H1 (cell line): ENCODE measurements around the gene MUC5B.

Source experiments
- CTCF ChIP-seq, 3 experiments: IDR thresholded peaks; 1 replicate in 2 of 3; 2 replicates in 1 of 3; pipeline versions ENCODE4 v1.5.1 to v1.6.1; 2011; ENCODE audit warnings: low read length in 3 of 3, mild to moderate bottlenecking in 3 of 3, inconsistent platforms in 2 of 3, low read depth in 1 of 3, moderate library complexity in 1 of 3; ENCODE audit not compliant: insufficient read depth in 1 of 3; ENCODE audit errors: control extremely low read depth in 1 of 3
- HDAC6 ChIP-seq: IDR thresholded peaks from one replicate; pipeline ENCODE4 v1.7.1; 2012; ENCODE audit warnings: low read depth, mild to moderate bottlenecking, inconsistent platforms, low read length, moderate library complexity
- MAFK ChIP-seq: IDR thresholded peaks from 2 replicates; pipeline ENCODE4 v1.6.1; 2012; ENCODE audit warnings: low read depth, mild to moderate bottlenecking, improper control_type of control experiment, low read length
- POLR2A ChIP-seq, 2 experiments: IDR thresholded peaks; 1 replicate in 1 of 2; 2 replicates in 1 of 2; pipeline ENCODE4 v1.6.1; 2011; ENCODE audit warnings: low read depth in 2 of 2, low read length in 2 of 2, mild to moderate bottlenecking in 2 of 2; ENCODE audit errors: control extremely low read depth in 1 of 2
- YY1 ChIP-seq: IDR thresholded peaks from 2 replicates; pipeline ENCODE4 v1.6.1; 2011; ENCODE audit warnings: low read depth, mild to moderate bottlenecking, low read length

- TF ChIP-seq MAFK (no peak), YY1 (no peak), HDAC6 (no peak), POLR2A (IDR thresholded peaks at IDR 0.05; ENCODE audit: control extremely low read depth in 1 of 2, low read depth in 2 of 2, low read length in 2 of 2) (no peak), CTCF (IDR thresholded peaks at IDR 0.05; ENCODE audit: control extremely low read depth in 1 of 3, insufficient read depth in 1 of 3, low read depth in 1 of 3, low read length in 3 of 3) (no peak)
Observed at GRCh38 chr11:1203505-1204271, 19.2 kb upstream of the MUC5B start.
